Stimulated activated CD4-positive, alpha-beta T cell treated with anti-CD3 and anti-CD28 coated beads, Interleukin-1b, Interleukin-23, amount 100 ng/mL, for 24 hours (primary cell): Measurements from ENCODE around the gene RPRD1A.
"Not testable (repeated sequence)": the region's sequence is repeated elsewhere in the genome, so short reads cannot be mapped to it uniquely, and the experiment has no call there.

ENCODE experiments used
- DNase-seq, 4 experiments: peaks; one replicate each; pipeline ENCODE4 v3.0.0-alpha.2; 2020; ENCODE audit warnings: low read depth in 4 of 4, low spot score in 1 of 4

The RPRD1A gene

DNA sequence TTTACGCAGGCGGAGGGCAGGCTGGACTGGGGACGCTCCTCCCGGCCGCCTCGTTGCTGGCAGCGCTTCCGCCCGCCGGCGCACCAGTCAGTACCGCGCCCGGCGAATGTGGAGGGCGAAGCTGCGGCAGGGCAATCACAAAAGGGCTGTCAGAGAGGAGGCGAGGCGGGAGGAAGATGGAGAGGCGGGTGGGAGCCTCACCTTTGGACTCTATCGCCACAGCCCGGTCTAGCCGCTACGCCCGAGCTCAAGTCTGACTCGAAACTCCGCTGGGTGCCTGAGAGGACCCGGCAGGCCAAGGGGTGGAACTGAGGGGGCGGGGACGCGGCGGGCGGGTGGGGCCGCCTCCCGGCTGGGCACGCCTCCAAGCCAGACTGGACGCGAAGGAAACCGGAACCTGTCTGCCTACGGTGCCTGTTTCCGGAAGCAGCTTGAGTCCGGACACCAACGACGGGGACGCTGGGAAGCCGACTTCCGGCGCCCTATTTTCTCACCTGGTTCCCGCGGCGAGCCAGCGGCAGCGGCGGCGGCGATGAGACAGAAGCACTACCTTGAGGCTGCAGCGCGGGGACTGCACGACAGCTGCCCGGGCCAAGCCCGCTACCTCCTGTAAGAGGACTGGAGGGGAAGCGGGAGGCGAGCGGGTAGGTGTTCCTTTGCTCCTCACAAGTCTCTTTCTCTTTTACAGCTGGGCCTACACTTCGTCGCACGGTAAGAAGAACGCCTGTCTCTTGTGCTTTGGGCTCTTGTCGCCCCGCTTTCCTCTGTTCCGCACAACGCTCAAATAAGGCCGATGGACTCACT lies 95.0 kb downstream of the RPRD1A start, which contains the start of gene RMP24:
TSS of gene RMP24 (plus strand) at position 483 of the 804 bp plus-strand sequence.
- peak; percentile 77 to 91 (median 85) for DNase-seq

DNA sequence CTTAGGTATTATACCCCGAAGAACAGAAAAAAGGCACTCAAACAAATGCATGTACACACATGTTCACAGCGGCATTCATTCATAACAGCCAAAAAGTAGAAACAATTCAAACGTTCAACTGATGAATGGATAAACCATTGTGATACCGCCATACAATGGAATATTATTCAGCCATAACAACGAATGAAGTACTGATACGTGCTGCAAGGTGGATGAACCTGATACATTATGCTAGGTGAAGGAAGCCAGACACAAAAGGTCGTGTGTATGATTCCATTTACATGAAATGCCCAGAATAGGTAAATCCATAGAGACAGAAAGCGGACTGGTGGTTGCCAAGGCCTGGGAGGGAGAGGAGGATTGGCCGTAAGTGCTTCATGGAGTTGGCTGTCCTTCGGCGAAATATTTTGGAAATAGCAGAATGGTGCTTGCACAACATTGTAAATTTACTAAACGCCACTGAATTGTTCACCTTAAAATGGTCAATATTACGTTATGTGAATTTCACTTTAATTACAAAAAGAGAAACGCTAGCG lies 95.6 kb downstream of the RPRD1A start:
- no peak for DNase-seq

DNA sequence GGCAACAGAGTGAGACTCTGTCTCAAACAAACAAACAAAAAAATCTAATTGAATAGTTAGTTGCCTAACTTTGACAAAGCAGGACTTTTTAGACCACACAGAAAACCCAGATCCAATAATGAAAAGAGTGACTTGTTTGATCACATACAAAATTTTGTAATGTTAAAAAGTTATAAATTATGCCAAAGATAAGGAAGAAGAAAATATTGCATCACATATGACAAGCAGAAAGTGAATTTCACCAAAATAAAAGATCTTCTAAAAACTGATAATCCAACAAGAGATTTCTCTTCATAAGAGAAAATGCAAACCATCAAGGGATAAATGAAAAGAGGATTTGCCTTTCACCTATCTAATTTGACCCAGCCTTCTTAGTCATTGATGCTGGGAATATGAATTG lies 97.7 kb downstream of the RPRD1A start:
- no peak for DNase-seq

DNA sequence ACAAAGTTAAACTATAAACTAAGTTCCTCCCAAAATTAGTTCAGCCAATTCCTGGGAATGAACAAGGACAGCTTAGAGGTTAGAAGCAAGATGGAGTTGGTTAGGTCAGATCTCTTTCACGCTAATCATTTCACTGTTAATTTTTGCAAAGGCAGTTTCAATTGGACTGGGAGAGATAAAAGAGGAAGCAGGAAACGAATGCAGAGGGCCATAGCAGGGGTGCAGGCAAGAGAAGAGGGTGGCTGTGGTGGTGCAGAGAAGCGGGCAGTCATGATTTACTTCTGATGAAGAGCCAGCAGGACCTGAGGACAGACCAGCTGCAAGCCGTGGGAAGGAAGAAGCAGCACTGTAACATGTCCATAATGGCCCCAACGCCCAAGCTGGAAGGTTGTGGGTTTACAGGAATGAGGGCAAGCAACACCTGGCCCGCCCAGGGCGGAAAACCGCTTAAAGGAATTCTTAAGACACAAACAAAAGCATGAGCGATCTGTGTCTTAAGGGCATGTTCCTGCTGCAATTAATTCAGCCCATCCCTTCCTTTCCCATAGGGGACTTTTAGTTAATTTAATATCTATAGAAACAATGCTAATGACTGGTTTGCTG lies 99.0 kb downstream of the RPRD1A start:
- no peak for DNase-seq

DNA sequence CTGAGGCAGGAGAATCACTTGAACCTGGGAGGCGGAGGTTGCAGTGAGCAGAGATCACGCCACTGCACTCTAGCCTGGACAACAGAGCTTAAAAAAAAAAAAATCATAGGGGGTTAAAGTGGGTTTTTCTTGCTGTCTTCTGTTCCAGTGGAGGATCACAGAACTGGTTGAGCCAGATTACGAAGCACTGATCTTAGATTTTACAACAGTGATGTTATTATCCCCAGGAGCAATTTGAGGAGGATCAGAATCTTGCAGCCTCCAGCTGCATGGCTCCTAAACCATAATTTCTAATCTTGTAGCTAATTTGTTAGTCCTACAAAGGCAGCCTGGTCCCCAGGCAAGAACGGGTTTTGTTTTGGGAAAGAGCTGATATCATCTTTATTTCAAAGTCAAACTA lies 99.5 kb downstream of the RPRD1A start:
- DNase-seq, result not testable (repeated sequence)

DNA sequence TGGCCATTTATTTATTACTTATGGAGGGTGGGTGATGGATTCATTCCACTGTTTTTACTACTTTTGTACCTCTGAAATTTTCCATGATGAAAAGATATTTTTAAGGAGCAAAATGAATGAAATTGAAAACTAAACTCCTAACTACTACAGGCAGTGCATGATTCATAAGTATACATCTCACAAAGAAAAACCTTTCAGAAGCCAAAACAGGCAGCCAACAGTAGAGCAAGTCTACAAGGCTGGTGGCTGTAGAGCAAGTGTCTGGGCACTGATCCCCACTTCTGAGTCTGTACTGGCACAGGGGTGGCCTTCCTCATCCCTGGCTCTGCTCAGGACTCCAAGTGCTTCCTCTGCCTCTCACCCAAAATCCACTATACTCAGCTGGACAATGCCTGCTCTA lies 103.0 kb downstream of the RPRD1A start:
- DNase-seq, result no peak

DNA sequence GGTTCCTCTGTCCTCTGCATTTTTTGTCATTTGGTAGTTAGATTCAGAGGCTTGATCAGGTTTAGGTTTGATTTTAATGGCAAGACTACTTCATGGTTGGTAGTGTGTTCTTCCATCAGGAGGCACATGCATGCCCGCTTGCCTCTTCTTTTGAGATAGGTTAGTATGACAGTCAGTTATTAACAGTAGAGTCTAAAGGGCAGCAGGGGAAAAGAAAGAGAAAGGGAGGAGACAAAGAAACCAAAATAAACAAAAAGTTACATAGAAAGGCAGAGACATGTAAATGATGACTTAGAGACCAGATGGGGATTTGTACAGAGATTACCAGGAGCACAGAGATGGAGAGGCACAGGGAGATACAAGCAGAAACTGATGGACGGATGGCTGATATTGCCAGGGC lies 105.0 kb downstream of the RPRD1A start:
- no peak for DNase-seq

DNA sequence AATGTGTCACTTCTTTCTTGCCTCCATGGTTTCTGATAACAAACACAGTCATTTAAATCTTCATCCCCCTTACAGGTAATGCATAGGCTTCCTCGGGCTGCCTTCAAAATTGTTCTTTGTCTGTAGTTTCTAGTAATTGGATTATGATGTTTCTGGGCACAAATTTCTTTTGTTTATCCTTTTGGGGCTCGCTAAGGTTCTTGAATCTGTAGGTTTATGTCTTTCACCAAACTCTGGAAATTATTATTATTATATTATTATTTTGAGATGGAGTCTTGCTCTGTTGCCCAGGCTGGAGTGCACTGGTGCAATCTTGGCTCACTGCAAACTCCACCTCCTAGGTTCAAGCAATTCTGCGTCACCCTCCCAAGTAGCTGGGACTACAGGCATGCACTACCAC lies 111.1 kb downstream of the RPRD1A start:
- DNase-seq, result no peak

DNA sequence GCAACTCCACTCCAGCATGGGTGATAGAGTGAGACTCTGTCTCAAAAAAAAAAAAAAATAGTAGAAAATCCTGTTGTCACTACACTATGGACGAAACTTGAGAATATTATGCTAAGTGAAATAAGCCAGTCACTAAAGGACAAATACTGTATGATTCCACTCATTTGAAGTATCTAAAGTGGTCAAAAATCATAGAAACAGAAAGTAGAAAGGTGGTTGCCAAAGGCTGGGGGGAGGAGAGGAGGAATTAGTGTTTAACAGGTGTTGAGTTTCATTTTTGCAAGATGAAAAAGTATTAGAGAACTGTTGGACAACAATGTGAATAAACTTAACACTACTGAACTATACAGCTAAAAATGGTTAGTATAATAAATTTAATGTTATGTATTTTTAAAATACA lies 113.7 kb downstream of the RPRD1A start:
- DNase-seq, result no peak

DNA sequence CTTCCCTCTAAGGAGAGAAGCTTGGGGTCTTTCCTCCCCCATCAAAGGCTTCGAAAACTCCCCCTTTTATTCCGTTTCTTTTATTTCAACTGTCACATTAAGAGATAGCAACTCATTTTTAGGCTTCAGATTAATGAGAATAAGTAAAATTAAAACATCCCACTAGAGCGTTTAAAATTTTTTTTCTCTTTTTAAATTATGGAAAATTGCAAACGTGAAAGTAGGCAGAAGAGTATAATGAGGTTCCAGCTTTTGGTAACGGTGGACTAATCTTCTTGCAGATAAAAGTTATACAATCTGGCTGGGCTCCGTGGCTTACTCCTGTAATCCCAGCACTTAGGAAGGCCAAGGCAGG lies 116.8 kb downstream of the RPRD1A start:
- no peak for DNase-seq

DNA sequence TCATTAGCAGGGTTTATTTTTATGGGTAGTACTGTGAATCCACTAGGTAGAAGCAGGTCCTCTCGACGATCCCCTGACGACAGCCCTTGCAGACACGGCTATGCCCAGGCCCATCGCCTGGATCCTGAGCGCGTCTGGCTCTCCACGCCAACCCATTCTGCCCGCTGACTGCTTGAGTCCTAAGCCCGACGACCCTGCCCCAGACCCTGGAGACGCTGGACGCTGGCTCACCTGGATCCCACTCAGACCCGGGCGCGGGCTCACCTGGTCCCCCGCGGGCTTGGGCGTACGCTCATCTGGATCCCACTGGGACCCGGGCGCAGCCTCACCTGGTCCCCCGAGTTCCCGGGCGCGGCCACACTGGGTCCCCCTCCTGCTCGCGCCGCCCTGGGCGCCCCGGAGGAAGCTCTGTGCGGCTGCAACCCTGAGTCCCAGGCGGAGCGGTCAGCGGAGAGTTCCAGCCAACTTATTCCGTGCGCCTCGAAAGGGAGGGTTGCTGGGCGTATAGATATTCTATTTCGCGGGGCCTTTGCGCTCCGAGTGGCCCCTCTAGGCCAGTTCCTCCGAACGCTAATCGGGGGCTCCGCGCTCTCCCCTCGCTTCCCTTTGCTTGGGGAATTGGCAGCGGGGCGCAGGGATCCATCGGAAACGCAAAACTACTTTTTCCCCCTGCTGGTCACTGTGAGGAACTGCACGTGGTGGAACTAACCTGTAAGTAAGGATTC lies 117.3 kb downstream of the RPRD1A start:
- peak in 3 of 4 experiments; percentile 19 to 32 (median 28) for DNase-seq

DNA sequence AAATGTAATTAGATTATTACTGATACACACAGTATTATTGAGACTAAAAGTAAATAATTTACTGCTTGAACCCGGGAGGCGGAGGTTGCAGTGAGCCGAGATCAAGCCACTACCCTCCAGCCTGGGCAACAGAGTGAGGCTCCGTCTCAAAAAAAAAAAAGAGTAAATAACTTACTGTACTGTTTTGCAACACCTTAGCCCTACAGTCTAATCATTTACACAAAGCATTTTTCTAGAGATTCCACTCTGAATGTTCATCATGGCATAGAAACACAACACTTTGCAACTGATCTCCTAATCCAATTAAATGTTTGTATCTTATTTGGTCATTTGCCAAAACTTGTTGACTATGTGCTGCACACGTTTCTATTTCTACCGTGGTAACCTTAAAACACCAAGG lies 118.3 kb downstream of the RPRD1A start:
- DNase-seq, result no peak

DNA sequence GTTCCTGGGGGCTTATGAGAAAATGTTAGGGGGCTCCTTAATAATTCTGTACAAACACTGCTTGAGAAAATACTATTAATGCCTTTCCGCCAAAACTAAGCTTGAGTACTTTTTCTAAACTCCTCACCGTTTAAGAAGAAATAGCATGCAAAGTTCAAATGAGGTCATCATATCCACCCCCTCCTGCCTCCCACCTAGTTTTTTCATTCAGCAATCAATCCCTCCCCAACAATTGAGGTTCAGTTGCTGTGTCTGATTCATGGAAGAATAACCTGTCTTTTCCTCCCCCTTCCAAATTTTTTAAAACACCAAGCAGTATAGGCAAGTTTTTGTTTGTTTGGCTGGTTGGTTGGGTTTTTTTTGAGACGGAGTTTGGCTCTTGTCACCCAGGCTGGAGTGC lies 119.3 kb downstream of the RPRD1A start:
- no peak for DNase-seq

DNA sequence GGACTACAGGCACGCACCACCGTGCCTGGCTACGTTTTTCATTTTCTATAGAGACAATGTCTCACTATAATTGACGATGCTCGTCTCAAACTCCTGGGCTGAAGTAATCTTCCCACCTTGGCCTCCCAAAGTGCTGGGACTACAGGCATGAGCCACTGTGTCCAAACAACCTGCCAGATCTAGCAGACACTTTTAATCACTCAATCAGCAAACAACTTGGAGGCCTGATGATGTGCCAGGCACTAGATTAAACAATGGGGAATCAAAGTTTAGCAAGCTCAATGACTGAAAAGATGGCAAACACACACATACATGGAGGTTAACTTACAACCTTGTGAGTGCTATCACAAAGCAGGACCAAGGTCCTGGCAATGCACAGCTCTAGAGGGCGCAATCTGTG lies 124.7 kb downstream of the RPRD1A start:
- no peak for DNase-seq

DNA sequence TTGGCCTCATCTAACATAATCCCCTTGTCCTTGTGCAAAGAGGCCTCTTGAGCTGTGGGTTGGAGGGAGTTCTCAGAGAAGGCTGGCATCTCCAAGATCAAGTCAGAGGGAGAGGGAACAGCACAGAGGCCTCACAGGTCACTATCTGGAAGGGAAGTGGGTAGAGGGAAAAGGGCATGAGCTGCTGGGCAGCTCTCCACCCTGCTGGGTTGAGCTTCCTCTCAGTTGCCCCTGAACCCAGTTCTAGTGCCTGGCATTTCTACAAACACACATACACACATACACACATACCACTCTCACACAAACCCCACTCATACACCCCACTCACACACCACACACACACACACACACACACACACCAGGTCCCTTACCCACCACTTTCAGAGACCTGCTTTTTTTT lies 125.2 kb downstream of the RPRD1A start:
- DNase-seq, result no peak

DNA sequence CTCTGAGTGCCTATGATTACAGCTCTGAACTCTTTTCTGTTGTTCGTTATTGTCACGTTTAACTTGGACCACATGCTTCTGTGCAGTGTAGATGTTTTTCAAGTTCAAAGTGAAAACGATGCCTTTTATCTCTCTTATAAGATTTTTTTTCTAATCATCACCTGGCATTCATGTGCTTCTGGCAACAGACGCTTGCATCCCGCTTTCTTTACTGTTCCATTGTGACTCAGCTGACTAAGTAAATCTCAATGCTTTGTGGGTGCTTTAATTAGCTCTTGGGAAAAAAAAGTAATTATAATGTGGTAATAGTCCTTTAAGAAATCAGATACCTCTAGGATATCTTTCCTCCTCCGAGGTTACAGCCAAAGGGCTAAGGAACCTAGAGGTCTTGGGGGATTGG lies 126.1 kb downstream of the RPRD1A start:
- DNase-seq, result no peak
